Measurements from ENCODE around the gene EFCC1.

DNA sequence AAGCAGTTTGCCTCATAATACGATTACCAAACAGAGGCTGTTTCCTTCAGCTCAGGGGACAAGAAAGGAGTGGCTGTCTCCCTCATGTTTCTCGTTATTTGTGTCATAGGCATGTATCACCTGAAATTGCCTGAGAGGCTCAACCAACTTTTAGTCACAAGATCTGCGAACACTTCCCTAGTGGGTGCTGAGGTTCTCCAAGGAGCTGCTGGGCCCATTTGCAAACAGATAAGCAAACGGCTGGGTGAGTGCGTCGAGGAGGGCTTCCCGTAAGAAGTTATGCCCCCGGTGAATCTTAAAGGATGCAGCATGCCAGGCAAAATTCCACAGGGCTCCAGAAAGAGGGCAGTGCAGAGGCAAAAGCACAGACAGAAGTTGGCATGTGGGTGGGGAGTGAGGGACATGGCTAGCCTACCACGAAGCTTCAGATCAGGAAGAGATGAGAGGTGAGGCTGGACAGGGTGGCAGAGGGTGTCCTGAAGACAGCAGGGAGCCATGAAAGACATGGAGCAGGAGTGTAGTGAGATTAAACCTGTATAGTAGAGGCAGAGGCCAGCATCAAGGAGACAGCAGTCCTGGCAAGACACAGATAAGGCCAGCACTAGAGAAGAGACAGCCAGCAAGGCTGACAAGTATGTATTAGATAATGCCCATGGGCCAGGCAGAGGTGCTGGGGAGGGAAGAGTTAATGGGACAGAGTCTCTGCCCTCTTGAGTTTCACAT lies 55.5 kb downstream of the EFCC1 start:
- TF ChIP-seq, protein P1, sequence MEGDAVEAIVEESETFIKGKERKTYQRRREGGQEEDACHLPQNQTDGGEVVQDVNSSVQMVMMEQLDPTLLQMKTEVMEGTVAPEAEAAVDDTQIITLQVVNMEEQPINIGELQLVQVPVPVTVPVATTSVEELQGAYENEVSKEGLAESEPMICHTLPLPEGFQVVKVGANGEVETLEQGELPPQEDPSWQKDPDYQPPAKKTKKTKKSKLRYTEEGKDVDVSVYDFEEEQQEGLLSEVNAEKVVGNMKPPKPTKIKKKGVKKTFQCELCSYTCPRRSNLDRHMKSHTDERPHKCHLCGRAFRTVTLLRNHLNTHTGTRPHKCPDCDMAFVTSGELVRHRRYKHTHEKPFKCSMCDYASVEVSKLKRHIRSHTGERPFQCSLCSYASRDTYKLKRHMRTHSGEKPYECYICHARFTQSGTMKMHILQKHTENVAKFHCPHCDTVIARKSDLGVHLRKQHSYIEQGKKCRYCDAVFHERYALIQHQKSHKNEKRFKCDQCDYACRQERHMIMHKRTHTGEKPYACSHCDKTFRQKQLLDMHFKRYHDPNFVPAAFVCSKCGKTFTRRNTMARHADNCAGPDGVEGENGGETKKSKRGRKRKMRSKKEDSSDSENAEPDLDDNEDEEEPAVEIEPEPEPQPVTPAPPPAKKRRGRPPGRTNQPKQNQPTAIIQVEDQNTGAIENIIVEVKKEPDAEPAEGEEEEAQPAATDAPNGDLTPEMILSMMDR (IDR thresholded peaks at IDR 0.05; ENCODE audit: low read depth, low read length), result no peak
- TF ChIP-seq EZH2phosphoT487 (IDR thresholded peaks at IDR 0.05; ENCODE audit: low read depth), result no peak
